ENCODE results near the gene HRH3. TPM values are rescaled to one million over a fixed set of nuclear protein-coding genes. Genes with fewer than 3 reads are reported as not detected.

HRH3 gene
- total RNA-seq, 3 donors from 2014 or later, result not detected

- H3K36me3 Mint-ChIP-seq (ENCODE audit: insufficient read depth), result peaks cover 37% of the 10 kb centered on the region
- no peaks in the 10 kb centered on the region for H3K27me3 Mint-ChIP-seq (ENCODE audit: low read depth)
- ATAC-seq (no peak), DNase-seq (no peak)
- H3K9me3 Mint-ChIP-seq, result no peaks in the 10 kb centered on the region
- no peak overlapping the region for H3K4me3 Mint-ChIP-seq
- H3K4me1 Mint-ChIP-seq (ENCODE audit: low read depth), result no peaks in the 10 kb centered on the region
These were observed 22.3 kb downstream of the HRH3 start for GRCh38 chr20:62197801-62198200.

- DNase-seq (no peak), ATAC-seq (no peak)
- Mint-ChIP-seq H3K4me3 (no peak overlapping the region), H3K4me1 (ENCODE audit: low read depth) (no peaks in the 10 kb centered on the region), H3K36me3 (ENCODE audit: insufficient read depth) (peaks cover 36% of the 10 kb centered on the region), H3K27me3 (ENCODE audit: low read depth) (no peaks in the 10 kb centered on the region), H3K9me3 (no peaks in the 10 kb centered on the region)
These were observed 22.8 kb downstream of the HRH3 start for GRCh38 chr20:62197311-62197710.

- no peaks in the 10 kb centered on the region for H3K4me1 Mint-ChIP-seq (ENCODE audit: low read depth)
- no peak for DNase-seq
- no peak overlapping the region for H3K4me3 Mint-ChIP-seq
- peaks cover 32% of the 10 kb centered on the region for H3K36me3 Mint-ChIP-seq (ENCODE audit: insufficient read depth)
- H3K27me3 Mint-ChIP-seq (ENCODE audit: low read depth), result no peaks in the 10 kb centered on the region
- H3K9me3 Mint-ChIP-seq, result no peaks in the 10 kb centered on the region
- ATAC-seq, result no peak
These were observed 23.8 kb downstream of the HRH3 start for GRCh38 chr20:62196286-62196685.

- no peak for ATAC-seq
- no peak for DNase-seq
- H3K9me3 Mint-ChIP-seq, result no peaks in the 10 kb centered on the region
- H3K36me3 Mint-ChIP-seq (ENCODE audit: insufficient read depth), result peaks cover 31% of the 10 kb centered on the region
- H3K27me3 Mint-ChIP-seq (ENCODE audit: low read depth), result no peaks in the 10 kb centered on the region
- no peaks in the 10 kb centered on the region for H3K4me1 Mint-ChIP-seq (ENCODE audit: low read depth)
- no peak overlapping the region for H3K4me3 Mint-ChIP-seq
These were observed 24.3 kb downstream of the HRH3 start for GRCh38 chr20:62195736-62196135.

- H3K4me1 Mint-ChIP-seq (ENCODE audit: low read depth), result no peaks in the 10 kb centered on the region
- ATAC-seq, result no peak
- no peaks in the 10 kb centered on the region for H3K27me3 Mint-ChIP-seq (ENCODE audit: low read depth)
- H3K36me3 Mint-ChIP-seq (ENCODE audit: insufficient read depth), result peaks cover 27% of the 10 kb centered on the region
- DNase-seq, result no peak
- no peaks in the 10 kb centered on the region for H3K9me3 Mint-ChIP-seq
- no peak overlapping the region for H3K4me3 Mint-ChIP-seq
These were observed 25.0 kb downstream of the HRH3 start for GRCh38 chr20:62195075-62195405.

- Mint-ChIP-seq H3K4me1 (ENCODE audit: low read depth) (no peaks in the 10 kb centered on the region), H3K9me3 (no peaks in the 10 kb centered on the region), H3K27me3 (ENCODE audit: low read depth) (no peaks in the 10 kb centered on the region), H3K36me3 (ENCODE audit: insufficient read depth) (peaks cover 16% of the 10 kb centered on the region), H3K4me3 (no peak overlapping the region)
- ATAC-seq (no peak), DNase-seq (no peak)
These were observed 26.7 kb downstream of the HRH3 start for GRCh38 chr20:62193079-62194025.

- Mint-ChIP-seq H3K36me3 (ENCODE audit: insufficient read depth) (peaks cover 15% of the 10 kb centered on the region), H3K4me3 (no peak overlapping the region), H3K9me3 (no peaks in the 10 kb centered on the region), H3K27me3 (ENCODE audit: low read depth) (no peaks in the 10 kb centered on the region), H3K4me1 (ENCODE audit: low read depth) (peaks cover 1% of the 10 kb centered on the region)
- ATAC-seq (no peak), DNase-seq (no peak)
These were observed 27.4 kb downstream of the HRH3 start for GRCh38 chr20:62192635-62193034.

- no peaks in the 10 kb centered on the region for H3K9me3 Mint-ChIP-seq
- ATAC-seq (no peak), DNase-seq (no peak)
- H3K27me3 Mint-ChIP-seq (ENCODE audit: low read depth), result no peaks in the 10 kb centered on the region
- H3K4me1 Mint-ChIP-seq (ENCODE audit: low read depth), result peaks cover 7% of the 10 kb centered on the region
- peaks cover 15% of the 10 kb centered on the region for H3K36me3 Mint-ChIP-seq (ENCODE audit: insufficient read depth)
- H3K4me3 Mint-ChIP-seq, result no peak overlapping the region
These were observed 28.1 kb downstream of the HRH3 start for GRCh38 chr20:62191781-62192559.

GRCh38 chr20:62190639-62191411 lies 29.3 kb downstream of the HRH3 start:
- Mint-ChIP-seq H3K27me3 (ENCODE audit: low read depth) (no peaks in the 10 kb centered on the region), H3K9me3 (no peaks in the 10 kb centered on the region), H3K4me1 (ENCODE audit: low read depth) (peaks cover 13% of the 10 kb centered on the region), H3K4me3 (no peak overlapping the region), H3K36me3 (ENCODE audit: insufficient read depth) (peaks cover 13% of the 10 kb centered on the region)
- no peak for DNase-seq
- no peak for ATAC-seq

GRCh38 chr20:62186887-62187866 lies 32.9 kb downstream of the HRH3 start:
- H3K9me3 Mint-ChIP-seq, result no peaks in the 10 kb centered on the region
- H3K4me1 Mint-ChIP-seq (ENCODE audit: low read depth), result peaks cover 29% of the 10 kb centered on the region
- no peak for DNase-seq
- H3K4me3 Mint-ChIP-seq, result no peak overlapping the region
- peaks cover 6% of the 10 kb centered on the region for H3K36me3 Mint-ChIP-seq (ENCODE audit: insufficient read depth)
- no peak for ATAC-seq
- no peaks in the 10 kb centered on the region for H3K27me3 Mint-ChIP-seq (ENCODE audit: low read depth)

- ATAC-seq (no peak), DNase-seq (no peak)
- Mint-ChIP-seq H3K9me3 (no peaks in the 10 kb centered on the region), H3K36me3 (ENCODE audit: insufficient read depth) (peaks cover 6% of the 10 kb centered on the region), H3K27me3 (ENCODE audit: low read depth) (no peaks in the 10 kb centered on the region), H3K4me1 (ENCODE audit: low read depth) (peaks cover 34% of the 10 kb centered on the region), H3K4me3 (no peak overlapping the region)
These were observed 34.0 kb downstream of the HRH3 start for GRCh38 chr20:62186096-62186426.

GRCh38 chr20:62183426-62184142 lies 36.5 kb downstream of the HRH3 start:
- Mint-ChIP-seq H3K4me1 (ENCODE audit: low read depth) (peaks cover 34% of the 10 kb centered on the region), H3K9me3 (no peaks in the 10 kb centered on the region), H3K4me3 (peak overlapping the region; percentile 92), H3K27me3 (ENCODE audit: low read depth) (no peaks in the 10 kb centered on the region), H3K36me3 (ENCODE audit: insufficient read depth) (peaks cover 2% of the 10 kb centered on the region)
- DNase-seq, result no peak
- no peak for ATAC-seq

Data from activated T-cell treated with anti-CD3 and anti-CD28 coated beads, Interleukin-2, amount 50 U/mL, for 4 hours (primary cell).